Right atrium auricular region (tissue), 2 donors: ENCODE measurements around the gene XPO4. TPM values are rescaled to one million over a fixed set of nuclear protein-coding genes. Genes with fewer than 3 reads are reported as not detected.

Experiments used
- DNase-seq: peaks from one replicate; pipeline ENCODE4 v3.0.0-alpha.2; 2019; ENCODE audit warnings: low spot score
- H3K27ac ChIP-seq, 2 donors: fragments of 200-600 bp; sonication (generic); 1 replicate in 1 of 2; 2 replicates in 1 of 2; pipeline ENCODE4 v1.5.1; 2016 to 2019
- H3K27me3 ChIP-seq, 2 donors: fragments of 200-600 bp; sonication (generic); one replicate each; pipeline versions ENCODE4 v1.5.1 to v1.6.0; 2017 to 2019
- H3K36me3 ChIP-seq: fragments of 200-600 bp; sonication (generic); one replicate; pipeline ENCODE4 v1.5.1; 2016
- H3K4me1 ChIP-seq, 2 donors: fragments of 200-600 bp; sonication (generic); one replicate each; pipeline versions ENCODE4 v1.5.1 to v1.6.0; 2017 to 2019
- H3K4me3 ChIP-seq, 2 donors: fragments of 200-600 bp; sonication (generic); 1 replicate in 1 of 2; 2 replicates in 1 of 2; pipeline ENCODE4 v1.5.1; 2017 to 2019; ENCODE audit warnings: mild to moderate bottlenecking in 1 of 2, moderate library complexity in 1 of 2
- H3K9me3 ChIP-seq, 2 donors: fragments of 200-600 bp; sonication (generic); one replicate each; pipeline ENCODE4 v1.5.1; 2019
- CTCF ChIP-seq, 2 donors: fragments of 200-600 bp; sonication (generic); IDR thresholded peaks; one replicate each; pipeline ENCODE4 v1.5.1; 2019; ENCODE audit warnings: antibody characterized with exemption in 2 of 2
- total RNA-seq, 2 donors: library from RNA; depleted of rRNA; stranded (reverse); fragments of >200 nt; gene quantifications; one replicate each; pipeline ENCODE4 v1.1.0, GENCODE V29; 2016

The XPO4 gene
- total RNA-seq, 2 donors from 2014 or later: 9.7 to 10.6 TPM

DNA sequence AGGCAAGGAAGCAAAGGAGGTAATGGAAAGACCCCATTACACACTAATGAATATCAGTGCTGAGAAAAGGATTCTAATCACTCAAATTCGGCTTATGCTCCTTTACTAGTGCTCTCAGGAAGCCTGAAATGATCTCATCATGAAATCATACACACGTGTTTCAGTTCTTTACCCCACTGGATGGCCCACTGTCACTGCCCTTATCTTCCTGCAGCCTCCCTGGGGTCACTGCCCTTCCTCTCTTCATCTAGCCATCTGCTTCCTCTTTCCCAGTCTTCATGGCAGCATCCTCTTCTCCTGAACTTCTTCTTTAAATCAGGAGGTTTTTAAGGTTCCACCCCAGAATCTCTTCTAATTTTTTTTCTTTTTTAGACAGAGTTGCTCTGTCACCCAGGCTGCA is 100.8 kb downstream of the XPO4 start:
- Histone ChIP-seq H3K4me3 (no peak overlapping the region), H3K9me3 (no peaks in the 10 kb centered on the region), H3K27me3 (no peaks in the 10 kb centered on the region), H3K4me1 (peaks cover 0 to 3% of the 10 kb centered on the region in 2 donors), H3K36me3 (peaks cover under 1% of the 10 kb centered on the region), H3K27ac (no peak overlapping the region)
- no peak for TF ChIP-seq CTCF (IDR thresholded peaks at IDR 0.05)
- no peak for DNase-seq

GRCh38 chr13:20799726-20800416 is 102.7 kb downstream of the XPO4 start:
- Histone ChIP-seq H3K36me3 (peaks cover 12% of the 10 kb centered on the region), H3K4me3 (no peak overlapping the region), H3K9me3 (no peaks in the 10 kb centered on the region), H3K4me1 (peaks cover 0 to 3% of the 10 kb centered on the region in 2 donors), H3K27ac (no peak overlapping the region), H3K27me3 (no peaks in the 10 kb centered on the region)
- no peak for DNase-seq
- TF ChIP-seq CTCF (IDR thresholded peaks at IDR 0.05): no peak

GRCh38 chr13:20798027-20798426 is 104.5 kb downstream of the XPO4 start:
- no peak for TF ChIP-seq CTCF (IDR thresholded peaks at IDR 0.05)
- no peak for DNase-seq
- H3K36me3 ChIP-seq: peaks cover 12% of the 10 kb centered on the region

GRCh38 chr13:20796791-20797508 is 105.6 kb downstream of the XPO4 start:
- H3K27me3 ChIP-seq: no peaks in the 10 kb centered on the region
- no peak for DNase-seq
- peaks cover 0 to 3% of the 10 kb centered on the region in 2 donors for H3K4me1 ChIP-seq
- no peaks in the 10 kb centered on the region for H3K9me3 ChIP-seq
- TF ChIP-seq CTCF (IDR thresholded peaks at IDR 0.05): no peak
- no peak overlapping the region for H3K4me3 ChIP-seq
- H3K36me3 ChIP-seq: peaks cover 14% of the 10 kb centered on the region
- H3K27ac ChIP-seq: no peak overlapping the region

More at GRCh38 chr13:20798027-20798426, 104.5 kb downstream of the XPO4 start:
- no peaks in the 10 kb centered on the region for H3K27me3 ChIP-seq
- no peak overlapping the region for H3K4me3 ChIP-seq
- no peaks in the 10 kb centered on the region for H3K9me3 ChIP-seq
- H3K27ac ChIP-seq: no peak overlapping the region
- H3K4me1 ChIP-seq: peaks cover 0 to 3% of the 10 kb centered on the region in 2 donors

DNA sequence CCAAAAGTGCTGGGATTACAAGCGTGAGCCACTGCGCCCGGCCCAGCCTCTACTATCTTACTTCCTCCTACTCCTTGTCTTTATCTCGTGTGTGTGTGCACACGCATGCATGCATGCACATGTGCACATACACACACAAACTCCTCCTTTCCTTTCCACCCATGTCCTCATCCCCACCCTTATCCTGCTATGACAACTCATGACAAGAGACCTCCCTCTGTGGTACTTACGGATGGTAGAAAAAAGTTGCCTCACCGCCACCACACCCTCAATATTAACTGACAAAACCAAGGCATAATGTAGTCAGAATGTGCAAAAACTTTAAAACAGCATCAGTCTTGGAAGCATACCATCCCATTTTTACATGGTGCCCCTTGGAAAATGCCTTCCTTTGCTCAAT is 112.9 kb downstream of the XPO4 start:
- H3K4me1 ChIP-seq: no peaks in the 10 kb centered on the region
- no peaks in the 10 kb centered on the region for H3K27me3 ChIP-seq
- H3K4me3 ChIP-seq: no peak overlapping the region
- H3K9me3 ChIP-seq: no peaks in the 10 kb centered on the region
- no peak overlapping the region for H3K27ac ChIP-seq
- H3K36me3 ChIP-seq: peaks cover 34% of the 10 kb centered on the region
- no peak for TF ChIP-seq CTCF (IDR thresholded peaks at IDR 0.05)
- DNase-seq: no peak
